ENCODE results near the gene CAPN8. TPM values are rescaled to one million over a fixed set of nuclear protein-coding genes. Genes with fewer than 3 reads are reported as not detected.

The CAPN8 gene
- polyA plus RNA-seq, 3 donors from 2014 or later, result 0.09 TPM; not detected in 2

DNA sequence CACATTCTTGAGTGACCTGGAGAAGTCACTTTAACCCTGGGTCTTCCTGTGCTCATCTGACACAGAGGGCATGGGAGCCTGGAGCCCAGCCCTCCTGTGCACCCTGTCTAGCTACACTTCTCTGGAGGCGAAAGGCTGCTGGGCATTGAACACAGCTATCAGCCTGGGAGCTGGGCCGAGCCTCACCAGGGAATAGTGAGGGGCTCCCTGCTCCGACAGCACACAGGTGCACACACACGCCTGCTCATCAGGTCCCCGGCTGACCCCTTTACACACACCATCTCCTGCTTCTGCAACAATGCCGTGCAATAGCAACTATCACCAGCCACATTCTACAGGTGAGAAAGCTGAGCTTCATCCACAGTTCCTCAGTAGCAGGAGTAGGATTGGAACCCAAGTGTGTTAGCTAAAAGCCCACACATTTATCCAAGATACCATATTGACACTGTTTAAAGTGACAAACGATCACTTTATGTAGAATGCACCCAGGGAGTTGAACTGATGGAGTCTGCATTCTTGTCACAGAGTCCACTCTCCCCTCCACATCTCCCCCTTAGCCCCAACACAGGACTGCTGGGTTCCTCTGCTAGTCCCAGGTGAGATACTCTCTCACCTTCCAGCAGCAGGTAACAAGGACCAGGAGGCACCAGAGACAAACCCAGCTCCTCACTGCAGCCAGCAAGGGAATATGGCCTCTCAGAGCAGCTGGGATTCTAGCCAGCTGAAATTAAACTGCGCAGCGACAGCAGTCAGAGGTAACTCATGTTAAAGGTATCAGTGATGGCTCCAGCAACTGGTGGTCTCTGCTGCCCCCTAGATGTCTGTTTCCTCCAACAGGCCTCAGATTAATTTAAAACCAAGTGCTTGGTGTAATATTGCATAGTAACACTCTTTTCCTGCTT lies 18.3 kb upstream of the CAPN8 start:
- no peaks in the 10 kb centered on the region for H3K4me1 Mint-ChIP-seq
- no peaks in the 10 kb centered on the region for H3K9me3 Mint-ChIP-seq
- peak; percentile 8 to 35 (median 30) for DNase-seq
- H3K27ac Mint-ChIP-seq, result no peak overlapping the region
- no peak overlapping the region for H3K4me3 Mint-ChIP-seq
- H3K27me3 Mint-ChIP-seq (ENCODE audit: low read depth in 3 of 3), result peaks cover 0 to 22% (median 0%) of the 10 kb centered on the region in 3 donors
- H3K36me3 Mint-ChIP-seq, result no peaks in the 10 kb centered on the region

DNA sequence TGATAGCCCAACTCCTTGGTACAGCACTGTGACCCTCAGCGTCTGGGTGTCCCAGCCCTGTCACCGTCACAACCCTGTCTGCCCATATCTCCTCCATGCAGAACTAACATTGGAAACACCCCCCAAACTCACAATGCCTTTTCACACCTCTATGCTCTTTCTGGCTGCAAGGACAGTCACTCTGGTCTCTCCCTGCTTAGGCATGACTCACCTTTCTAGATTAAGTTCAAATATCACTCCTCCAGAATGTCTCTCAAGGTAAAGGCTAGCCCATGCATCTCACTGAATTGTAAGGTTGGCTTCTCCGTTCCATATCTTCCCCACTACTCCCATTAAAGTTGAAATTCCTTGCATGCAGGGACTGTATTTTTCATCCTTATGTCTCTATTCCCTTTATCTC lies 17.0 kb upstream of the CAPN8 start:
- Mint-ChIP-seq H3K4me3 (no peak overlapping the region), H3K9me3 (no peaks in the 10 kb centered on the region), H3K27ac (no peak overlapping the region), H3K36me3 (no peaks in the 10 kb centered on the region), H3K27me3 (ENCODE audit: low read depth in 3 of 3) (peaks cover 1 to 16% (median 2%) of the 10 kb centered on the region in 3 donors), H3K4me1 (no peaks in the 10 kb centered on the region)
- DNase-seq, result no peak

DNA sequence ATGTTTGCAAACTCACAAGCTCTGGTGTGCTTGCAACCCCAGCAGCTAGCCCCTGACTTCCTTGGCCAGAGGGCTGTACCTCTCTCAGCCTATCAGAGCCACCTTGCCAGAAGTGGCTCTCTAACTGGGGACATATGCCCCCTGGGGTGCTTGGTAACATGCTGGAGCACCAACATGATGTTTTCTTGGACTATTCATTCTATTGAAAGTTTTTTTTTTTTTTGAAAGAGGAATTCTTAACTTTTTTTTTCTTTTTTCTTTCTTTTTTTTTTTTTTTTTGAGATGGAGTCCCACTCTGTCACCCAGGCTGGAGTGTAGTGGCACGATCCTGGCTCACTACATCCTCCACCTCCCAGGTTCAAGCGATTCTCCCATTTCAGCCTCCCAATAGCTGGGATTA lies 14.7 kb upstream of the CAPN8 start:
- no peak for DNase-seq
- H3K9me3 Mint-ChIP-seq, result no peaks in the 10 kb centered on the region
- H3K4me3 Mint-ChIP-seq, result no peak overlapping the region
- H3K4me1 Mint-ChIP-seq, result no peaks in the 10 kb centered on the region
- no peaks in the 10 kb centered on the region for H3K36me3 Mint-ChIP-seq
- no peak overlapping the region for H3K27ac Mint-ChIP-seq
- H3K27me3 Mint-ChIP-seq (ENCODE audit: low read depth in 3 of 3), result peaks cover 2 to 16% (median 3%) of the 10 kb centered on the region in 3 donors

DNA sequence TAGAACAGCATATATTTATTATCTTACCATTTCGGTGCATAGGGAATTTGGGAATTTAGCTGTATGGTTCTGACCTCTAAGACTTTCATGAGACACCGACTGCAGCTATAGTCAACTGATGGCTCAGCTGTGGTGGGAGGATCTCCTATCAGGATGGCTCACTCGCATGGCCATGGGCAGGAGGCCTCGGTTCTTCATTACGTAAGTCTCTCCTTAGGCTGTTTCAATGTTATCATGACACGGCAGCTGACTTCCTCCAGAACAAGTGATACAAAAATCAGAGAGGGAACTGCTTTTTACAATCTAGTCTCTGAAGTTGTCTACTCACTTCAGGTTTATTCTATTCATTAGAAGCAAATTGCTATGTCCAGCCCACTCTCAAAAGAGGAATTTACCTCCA lies 13.3 kb upstream of the CAPN8 start:
- Mint-ChIP-seq H3K4me1 (no peaks in the 10 kb centered on the region), H3K27me3 (ENCODE audit: low read depth in 3 of 3) (peaks cover 2 to 12% (median 5%) of the 10 kb centered on the region in 3 donors), H3K27ac (no peak overlapping the region), H3K4me3 (no peak overlapping the region), H3K36me3 (peaks cover 0 to 5% (median 0%) of the 10 kb centered on the region in 3 donors), H3K9me3 (peaks cover 0 to 4% (median 0%) of the 10 kb centered on the region in 6 donors)
- no peak for DNase-seq

DNA sequence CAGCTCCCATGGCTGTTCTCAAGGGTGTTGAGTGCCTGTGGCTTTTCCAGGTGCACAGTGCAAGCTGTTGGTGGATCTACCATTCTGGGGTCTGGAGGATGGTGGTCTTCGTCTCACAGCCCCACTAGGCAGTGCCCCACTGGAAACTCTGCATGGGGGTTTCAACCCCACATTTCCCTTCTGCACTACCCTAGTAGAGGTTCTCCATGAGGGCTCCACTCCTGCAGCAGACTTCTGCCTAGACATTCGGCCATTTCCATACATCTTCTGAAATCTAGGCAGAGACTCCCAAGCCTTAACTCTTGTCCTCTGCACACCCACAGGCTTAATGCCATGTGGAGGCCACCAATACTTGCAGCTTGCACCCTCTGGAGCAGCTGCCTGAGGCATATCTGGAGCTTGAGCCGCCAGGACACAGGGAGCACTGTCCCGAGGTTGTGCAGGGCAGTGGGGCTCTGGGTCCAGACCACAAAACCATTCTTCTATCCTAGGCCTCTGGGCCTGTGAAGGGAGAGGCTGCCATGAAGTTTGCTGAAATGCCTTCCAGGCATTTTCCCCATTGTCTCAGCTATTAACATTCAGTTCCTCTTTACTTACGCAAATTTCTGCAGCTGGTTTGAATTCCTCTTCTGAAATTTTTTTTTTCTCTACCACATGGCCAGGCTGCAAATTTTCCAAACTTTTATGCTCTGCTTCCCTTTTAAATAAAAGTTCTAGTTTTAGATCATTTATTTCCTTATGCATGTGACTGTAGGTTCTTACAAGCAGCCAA lies 8.8 kb upstream of the CAPN8 start:
- Mint-ChIP-seq H3K4me1 (no peaks in the 10 kb centered on the region), H3K36me3 (peaks cover 0 to 5% (median 0%) of the 10 kb centered on the region in 3 donors), H3K27me3 (ENCODE audit: low read depth in 3 of 3) (peaks cover 5% of the 10 kb centered on the region in 3 donors), H3K4me3 (no peak overlapping the region), H3K27ac (no peak overlapping the region), H3K9me3 (peaks cover 0 to 4% (median 0%) of the 10 kb centered on the region in 6 donors)
- DNase-seq, result no peak

DNA sequence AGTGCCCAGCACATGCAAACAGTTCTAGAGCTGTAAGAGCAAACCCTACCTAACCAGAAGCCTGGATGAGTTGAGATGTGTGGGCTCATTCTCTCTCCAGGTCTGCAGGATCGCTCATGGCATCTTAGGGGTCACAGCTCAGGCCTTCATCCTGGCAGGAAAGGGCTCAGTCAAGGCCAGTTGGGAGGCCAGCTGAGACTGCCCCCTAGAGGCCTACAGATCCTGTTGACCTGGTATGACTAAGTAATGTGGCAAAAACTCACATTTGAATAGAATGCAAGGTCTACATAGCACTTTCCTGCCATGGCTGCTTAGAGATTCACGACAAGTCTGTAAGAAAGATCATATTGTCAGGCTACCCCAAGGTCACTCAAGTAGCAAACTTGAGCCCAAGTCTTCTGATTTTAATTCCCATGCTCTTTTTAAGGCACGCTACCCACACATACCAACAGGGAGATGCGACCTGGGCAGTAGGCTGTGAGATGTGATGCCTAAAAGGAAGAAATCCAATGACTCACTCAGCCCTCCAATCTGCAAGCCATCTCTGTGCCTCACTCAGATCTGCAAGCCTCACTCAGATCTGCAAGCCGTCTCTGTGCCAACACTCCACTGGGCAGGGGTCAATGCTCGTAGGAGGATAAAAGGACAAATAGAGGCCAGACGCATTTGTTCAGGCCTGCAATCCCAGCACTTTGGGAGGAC lies 5.1 kb upstream of the CAPN8 start:
- DNase-seq, result no peak
- Mint-ChIP-seq H3K27ac (no peak overlapping the region), H3K4me3 (no peak overlapping the region), H3K4me1 (no peaks in the 10 kb centered on the region), H3K9me3 (peaks cover 0 to 4% (median 0%) of the 10 kb centered on the region in 6 donors), H3K27me3 (ENCODE audit: low read depth in 3 of 3) (peaks cover 2 to 4% (median 4%) of the 10 kb centered on the region in 3 donors), H3K36me3 (peaks cover 0 to 5% (median 0%) of the 10 kb centered on the region in 3 donors)

DNA sequence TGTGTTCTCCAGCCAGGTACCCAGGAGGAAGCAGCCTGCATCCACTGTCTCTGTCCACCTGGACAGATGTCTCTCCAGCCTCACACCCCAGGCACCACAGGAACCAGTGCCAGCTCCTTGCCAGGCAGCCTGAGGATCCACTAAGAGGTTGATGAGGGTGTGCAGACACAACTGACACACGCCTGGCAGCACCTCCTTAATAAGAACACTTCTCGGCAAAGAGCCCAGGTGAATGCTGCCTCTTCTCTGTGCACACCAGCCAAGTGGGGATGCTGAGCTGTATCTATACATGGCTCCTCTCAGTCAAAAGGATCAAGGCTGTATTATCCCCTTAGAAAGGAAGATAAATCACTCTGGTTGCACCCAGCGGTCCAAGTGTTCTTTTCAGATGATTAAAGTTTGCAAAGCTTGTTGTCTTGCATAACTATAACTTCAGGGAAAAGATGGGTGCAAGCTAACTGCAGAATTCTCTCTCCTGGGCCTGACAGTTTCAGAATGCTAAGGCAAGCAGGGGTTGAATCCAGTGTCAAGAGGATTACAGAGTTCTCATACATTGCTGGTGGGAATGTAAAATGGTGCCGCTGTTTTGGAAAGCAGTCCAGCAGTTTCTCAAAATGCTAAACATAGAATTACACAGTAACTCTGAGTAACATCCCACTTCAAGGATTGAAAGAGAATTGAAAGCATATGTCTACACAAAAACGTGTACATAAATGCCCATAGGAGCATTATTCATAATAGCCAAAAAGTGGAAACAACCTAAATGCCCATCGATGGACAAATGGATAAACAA lies 3.7 kb upstream of the CAPN8 start:
- Mint-ChIP-seq H3K4me1 (no peaks in the 10 kb centered on the region), H3K36me3 (no peaks in the 10 kb centered on the region), H3K27ac (no peak overlapping the region), H3K27me3 (ENCODE audit: low read depth in 3 of 3) (peaks cover 0 to 4% (median 4%) of the 10 kb centered on the region in 3 donors), H3K9me3 (no peaks in the 10 kb centered on the region), H3K4me3 (no peak overlapping the region)
- no peak for DNase-seq

DNA sequence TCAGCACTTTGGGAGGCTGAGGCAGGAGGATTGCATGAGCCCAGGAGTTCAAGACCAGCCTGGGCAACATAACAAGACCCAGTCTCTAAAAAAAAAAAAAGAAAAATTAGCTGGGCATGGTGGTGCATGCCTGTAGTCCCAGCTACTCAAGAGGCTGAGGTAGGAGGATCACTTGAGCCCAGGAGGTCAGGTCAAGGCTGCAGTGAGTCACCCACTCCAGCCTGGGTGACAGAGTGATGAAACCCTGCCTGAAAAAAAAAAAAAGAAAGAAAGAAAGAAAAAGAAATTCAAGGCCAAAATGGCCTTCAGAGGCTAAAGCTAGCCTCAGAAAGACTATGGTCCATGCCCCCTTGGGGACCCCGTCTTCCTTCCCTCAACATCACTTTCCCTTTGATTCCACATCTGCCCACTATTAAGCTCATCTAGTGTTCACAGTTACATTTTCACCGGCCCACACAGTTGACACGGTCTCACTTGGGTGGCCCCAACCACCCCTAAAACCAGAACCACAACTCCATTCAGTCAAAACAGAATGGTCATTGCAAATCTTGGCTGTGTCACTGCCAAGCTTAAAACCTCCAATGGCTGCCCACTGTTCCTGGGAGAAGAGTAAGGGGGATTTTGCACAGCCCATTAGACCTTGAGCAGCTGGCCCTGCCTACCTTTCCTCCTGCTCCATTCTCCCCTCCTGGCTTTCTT lies 2.1 kb upstream of the CAPN8 start:
- H3K4me3 Mint-ChIP-seq, result no peak overlapping the region
- H3K4me1 Mint-ChIP-seq, result no peaks in the 10 kb centered on the region
- peak overlapping the region in 2 of 6 donors; percentile 35 to 60 for H3K27ac Mint-ChIP-seq

DNA sequence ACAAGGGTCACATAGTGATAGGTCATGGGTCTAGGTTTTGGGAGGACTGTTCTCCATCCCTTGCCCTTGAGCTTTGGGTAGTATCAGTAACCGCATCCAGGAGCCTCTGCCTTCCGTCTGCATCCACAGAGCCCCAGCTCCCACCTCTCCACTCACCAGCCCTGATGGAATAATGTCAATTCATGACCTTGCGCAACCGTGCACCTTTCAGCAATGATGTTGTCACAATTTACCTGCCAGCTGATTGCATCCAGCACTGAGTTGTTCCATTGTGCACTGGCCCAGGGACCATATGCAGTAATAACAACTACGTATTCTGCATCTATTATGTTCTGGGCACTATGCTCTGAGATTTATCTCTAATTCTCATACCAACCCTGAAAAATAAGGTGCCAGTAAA lies 1.4 kb downstream of the CAPN8 start:
- Mint-ChIP-seq H3K27ac (no peak overlapping the region), H3K4me1 (peaks cover 0 to 1% of the 10 kb centered on the region in 2 donors), H3K36me3 (peaks cover 0 to 4% (median 0%) of the 10 kb centered on the region in 3 donors), H3K27me3 (ENCODE audit: low read depth in 3 of 3) (peaks cover 3 to 4% (median 4%) of the 10 kb centered on the region in 3 donors), H3K4me3 (no peak overlapping the region), H3K9me3 (no peaks in the 10 kb centered on the region)
- DNase-seq, result no peak

More for the DNA sequence above, 2.1 kb upstream of the CAPN8 start:
- no peaks in the 10 kb centered on the region for H3K9me3 Mint-ChIP-seq
- H3K27me3 Mint-ChIP-seq (ENCODE audit: low read depth in 3 of 3), result peaks cover 3 to 7% (median 4%) of the 10 kb centered on the region in 3 donors
- DNase-seq, result no peak
- no peaks in the 10 kb centered on the region for H3K36me3 Mint-ChIP-seq

DNA sequence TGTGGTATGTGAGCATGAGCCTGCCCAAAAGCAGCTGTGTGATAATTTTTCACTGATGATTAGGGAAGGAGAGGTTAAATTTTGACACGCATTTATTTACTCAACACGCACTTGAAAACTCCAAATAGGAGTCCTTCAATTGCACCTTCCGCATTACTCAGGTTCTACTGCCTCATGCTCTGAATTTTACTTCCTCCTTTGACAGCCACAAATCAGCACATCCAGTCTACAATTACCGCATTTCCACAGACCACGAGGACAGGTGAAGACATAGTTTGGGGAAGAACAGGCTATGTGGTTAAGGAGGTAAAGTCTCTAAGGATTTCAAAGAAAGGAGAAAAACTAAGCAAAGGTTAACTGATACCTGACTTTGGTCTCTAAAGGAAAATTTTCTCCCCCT lies 2.6 kb downstream of the CAPN8 start:
- Mint-ChIP-seq H3K9me3 (no peaks in the 10 kb centered on the region), H3K27me3 (ENCODE audit: low read depth in 3 of 3) (peaks cover 3 to 4% (median 4%) of the 10 kb centered on the region in 3 donors), H3K4me1 (peaks cover 0 to 1% of the 10 kb centered on the region in 2 donors), H3K27ac (no peak overlapping the region), H3K4me3 (no peak overlapping the region), H3K36me3 (peaks cover 0 to 4% (median 0%) of the 10 kb centered on the region in 3 donors)
- DNase-seq, result no peak

DNA sequence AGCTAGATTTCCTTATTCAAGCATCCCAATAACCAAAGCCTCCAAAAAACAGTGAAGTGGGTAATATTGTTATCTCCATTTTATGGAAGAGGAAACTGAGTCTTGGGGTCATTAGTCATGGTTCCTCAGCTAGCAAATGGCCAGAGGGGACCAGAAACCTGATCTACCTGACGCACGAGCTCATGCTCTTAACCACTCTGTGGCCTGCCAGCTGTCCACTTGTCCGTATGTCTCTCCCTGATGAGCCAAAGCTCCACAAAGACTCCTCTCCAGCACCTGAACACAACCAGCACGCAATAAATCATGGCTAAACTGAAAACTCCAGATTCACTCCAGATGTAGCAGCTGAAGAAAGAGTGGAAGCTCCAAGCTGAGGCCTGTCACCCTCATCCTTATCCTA lies 5.8 kb downstream of the CAPN8 start:
- H3K27me3 Mint-ChIP-seq (ENCODE audit: low read depth in 3 of 3), result peaks cover 2 to 3% (median 3%) of the 10 kb centered on the region in 3 donors
- peaks cover 0 to 1% of the 10 kb centered on the region in 2 donors for H3K4me1 Mint-ChIP-seq
- no peak for DNase-seq
- no peak overlapping the region for H3K27ac Mint-ChIP-seq
- peaks cover 0 to 4% (median 0%) of the 10 kb centered on the region in 3 donors for H3K36me3 Mint-ChIP-seq
- H3K9me3 Mint-ChIP-seq, result no peaks in the 10 kb centered on the region
- H3K4me3 Mint-ChIP-seq, result no peak overlapping the region

DNA sequence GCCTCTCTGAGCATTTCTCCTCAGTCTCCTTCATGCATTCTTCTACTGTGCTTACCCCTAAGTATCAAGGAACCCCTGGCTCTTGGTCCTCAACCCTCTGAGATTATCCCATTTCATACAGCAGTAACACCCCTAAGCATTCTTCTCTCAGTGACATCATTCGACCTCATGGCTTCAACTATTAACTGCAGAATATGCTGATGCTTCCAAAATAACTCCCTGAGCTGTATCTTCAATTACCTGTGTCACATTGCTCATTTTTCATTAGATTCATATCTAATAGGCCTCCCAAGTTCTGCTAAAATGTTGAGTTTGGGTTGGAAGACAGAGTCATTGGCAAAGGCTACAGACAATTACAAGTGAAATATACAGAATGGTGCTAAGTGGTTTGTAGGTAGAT lies 7.5 kb downstream of the CAPN8 start:
- Mint-ChIP-seq H3K27me3 (ENCODE audit: low read depth in 3 of 3) (peaks cover 0 to 4% (median 2%) of the 10 kb centered on the region in 3 donors), H3K27ac (no peak overlapping the region), H3K36me3 (peaks cover 0 to 4% (median 0%) of the 10 kb centered on the region in 3 donors), H3K9me3 (no peaks in the 10 kb centered on the region), H3K4me3 (no peak overlapping the region), H3K4me1 (peaks cover 0 to 1% of the 10 kb centered on the region in 2 donors)
- DNase-seq, result no peak
